Measurements from ENCODE around the gene SH3YL1.

Gene SH3YL1

DNA sequence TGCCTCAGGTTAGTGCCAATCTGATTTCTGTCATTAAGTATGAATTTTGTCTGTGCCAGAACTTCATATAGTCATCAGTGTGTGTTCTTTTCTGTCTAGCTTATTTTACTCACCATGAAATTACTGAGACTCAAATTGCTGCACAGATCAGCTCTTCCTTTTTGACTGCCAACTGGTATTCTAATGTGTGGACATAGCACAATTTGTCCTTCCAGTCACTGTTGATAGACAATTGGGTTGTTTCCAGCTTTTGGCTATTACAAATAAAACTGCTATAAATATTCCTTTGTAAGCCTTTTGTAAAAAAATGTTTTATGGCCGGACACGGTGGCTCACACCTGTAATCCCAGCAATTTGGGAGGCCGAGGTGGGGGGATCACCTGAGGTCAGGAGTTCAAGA lies 7.7 kb downstream of the SH3YL1 start:
- no peak for DNase-seq

GRCh38 chr2:255195-255594 lies 8.6 kb downstream of the SH3YL1 start:
- DNase-seq, result no peak

GRCh38 chr2:254241-254640 lies 9.6 kb downstream of the SH3YL1 start:
- no peak for DNase-seq

GRCh38 chr2:253202-253638 lies 10.6 kb downstream of the SH3YL1 start:
- DNase-seq, result no peak

GRCh38 chr2:252001-252602 lies 11.7 kb downstream of the SH3YL1 start:
- DNase-seq, result no peak

DNA sequence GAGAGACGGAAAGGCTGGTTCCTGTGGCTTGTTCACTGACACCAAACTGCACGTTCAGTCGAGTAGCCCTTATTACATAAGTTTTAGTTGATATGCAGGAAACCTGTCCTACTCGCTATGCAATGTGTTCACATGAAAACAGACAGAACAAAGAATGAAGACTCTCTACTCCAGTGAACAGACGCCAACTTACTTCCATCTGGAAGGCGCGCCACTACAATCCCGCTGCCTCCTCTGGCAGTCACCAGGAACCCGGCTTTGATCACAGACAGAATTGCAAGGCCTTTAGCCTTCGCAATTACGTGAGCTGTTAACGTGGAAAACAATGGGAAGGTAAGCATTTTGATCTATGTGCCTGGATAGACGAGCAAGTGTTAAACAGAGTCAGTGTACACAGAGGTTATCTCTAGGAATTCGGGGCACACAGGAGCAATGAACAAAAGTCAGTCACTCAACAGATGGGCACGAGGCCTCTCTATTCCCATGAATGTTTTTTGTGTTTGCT lies 14.2 kb downstream of the SH3YL1 start:
- no peak for DNase-seq

DNA sequence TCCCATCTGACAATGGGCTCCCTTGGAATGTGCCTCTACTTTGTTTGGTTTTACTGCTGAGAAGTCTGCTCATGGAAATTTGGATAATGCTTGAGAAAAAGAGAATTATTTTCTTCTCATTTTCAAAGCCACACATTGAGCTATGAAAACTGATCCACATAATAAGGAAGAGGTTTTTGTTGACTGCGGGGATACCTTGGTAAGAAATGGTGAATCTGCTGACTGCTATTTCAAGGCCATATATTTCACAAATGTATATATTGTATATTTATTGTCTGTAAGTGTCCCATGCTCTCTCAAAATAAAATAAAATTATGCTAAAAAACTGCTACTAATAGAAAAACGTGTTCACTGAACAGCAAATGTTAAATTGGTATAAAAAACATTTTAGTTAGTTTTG lies 15.1 kb downstream of the SH3YL1 start:
- no peak for DNase-seq

GRCh38 chr2:246489-247144 lies 17.2 kb downstream of the SH3YL1 start:
- peak; percentile 76 for DNase-seq

DNA sequence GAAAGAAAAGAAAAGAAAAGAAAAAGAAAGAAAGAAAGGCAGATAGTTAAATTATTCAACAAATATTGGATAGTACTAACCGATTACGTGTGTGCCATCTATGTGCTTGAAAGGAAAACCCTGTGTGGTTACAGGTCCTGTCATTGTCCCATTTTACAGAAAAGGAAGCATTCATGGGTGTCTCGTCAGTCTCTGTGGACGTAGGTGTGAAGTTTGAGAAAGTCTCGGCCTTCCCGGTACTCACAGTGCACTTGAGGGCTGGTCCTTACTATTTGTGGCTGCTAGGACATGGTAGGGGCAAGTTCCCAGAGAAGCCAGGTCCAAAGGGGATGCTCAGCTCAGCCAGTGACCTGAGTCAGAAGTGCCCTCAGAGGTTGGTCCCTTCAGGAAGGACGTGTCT lies 19.3 kb downstream of the SH3YL1 start:
- no peak for DNase-seq

DNA sequence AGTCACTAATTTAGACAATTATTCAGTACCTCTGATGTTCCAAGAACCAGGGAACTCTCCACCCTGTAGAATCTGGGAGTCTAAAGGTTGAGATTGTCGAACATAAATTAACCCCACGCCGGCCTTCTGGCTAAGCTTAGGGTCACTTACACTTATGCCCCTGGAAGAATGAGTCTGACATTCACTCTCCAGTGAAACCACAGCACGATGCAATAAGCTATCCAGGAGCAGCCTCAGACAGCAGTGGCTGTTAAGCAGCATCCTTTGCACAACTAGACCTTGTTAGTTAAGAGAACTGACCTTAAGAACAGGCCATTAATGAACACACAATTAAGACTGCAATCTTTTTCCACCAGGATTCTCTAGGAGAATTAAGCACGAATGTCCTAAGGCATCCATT lies 25.0 kb downstream of the SH3YL1 start:
- no peak for DNase-seq

DNA sequence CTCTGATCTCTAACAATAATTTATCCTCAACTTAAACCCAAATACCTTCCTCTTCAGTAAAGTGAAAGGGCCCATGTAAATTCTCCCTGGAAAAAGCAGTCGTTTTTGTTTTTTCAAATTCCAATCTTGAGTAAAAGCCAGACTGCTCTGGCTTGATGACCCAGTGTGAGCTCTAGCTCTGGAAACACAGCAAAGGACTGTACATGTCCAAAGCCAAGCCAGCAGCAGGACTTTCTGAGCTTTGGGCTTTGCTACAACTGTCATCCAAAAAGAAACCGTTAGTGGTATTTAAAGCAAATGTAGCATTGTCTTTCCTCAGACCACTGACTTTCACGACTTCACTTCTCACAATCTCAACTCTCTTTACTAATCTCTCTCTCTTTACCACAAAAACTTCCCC lies 25.4 kb downstream of the SH3YL1 start:
- DNase-seq, result no peak

- no peak for DNase-seq
Measured at GRCh38 chr2:237878-238277, 26.0 kb downstream of the SH3YL1 start.

- DNase-seq, result no peak
Measured at GRCh38 chr2:236993-237539, 26.8 kb downstream of the SH3YL1 start.

DNA sequence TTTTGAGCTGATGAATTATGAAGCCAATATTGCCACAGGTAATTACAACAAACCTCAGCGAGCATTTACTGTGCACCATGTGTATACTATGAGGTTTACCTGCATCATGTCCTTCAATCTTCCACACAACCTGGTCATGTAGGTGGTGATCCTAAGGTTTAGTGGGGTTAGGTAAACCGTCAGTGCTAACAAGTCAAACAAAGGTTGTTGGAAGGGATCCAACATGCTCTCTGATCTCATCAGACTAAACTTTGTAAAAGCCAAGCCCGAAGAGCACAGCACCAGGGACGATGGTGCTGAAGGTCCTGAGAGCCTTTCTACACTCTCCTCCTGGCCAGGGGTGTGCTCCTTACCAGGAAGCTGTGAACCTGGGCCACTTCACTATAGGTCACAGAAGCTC lies 29.4 kb downstream of the SH3YL1 start:
- DNase-seq, result no peak

GRCh38 chr2:233030-233429 lies 30.8 kb downstream of the SH3YL1 start:
- DNase-seq, result no peak

DNA sequence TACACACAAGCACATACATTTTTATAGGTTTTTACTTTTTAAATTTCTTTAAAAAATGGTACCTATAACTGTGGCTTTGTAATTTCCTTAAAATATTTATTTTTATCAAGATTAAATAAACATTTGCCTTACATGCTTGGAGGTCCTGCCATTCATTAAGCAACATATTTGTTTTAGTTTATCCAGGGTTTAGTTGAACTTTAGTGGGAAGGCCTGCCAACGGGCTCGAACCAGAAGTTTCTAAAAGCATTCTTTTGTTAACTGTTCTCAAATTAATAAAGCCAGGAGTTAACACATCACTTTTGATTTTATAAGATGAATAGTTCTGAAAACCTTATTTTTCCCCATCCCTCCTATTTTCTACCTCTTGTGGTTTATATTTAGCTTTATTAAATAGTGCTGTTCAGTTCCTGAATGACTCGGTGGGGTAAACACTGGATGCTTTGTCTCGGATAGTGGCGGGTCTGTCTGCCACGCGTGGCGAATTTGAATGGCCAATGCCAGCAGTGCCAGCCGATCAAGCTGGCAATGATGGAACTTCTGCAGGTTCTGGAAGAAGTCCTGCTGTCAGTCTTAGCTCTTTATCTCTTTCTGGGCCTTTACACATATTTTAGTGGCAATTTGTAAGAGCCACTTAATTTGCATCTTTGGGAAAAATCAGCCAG lies 32.2 kb downstream of the SH3YL1 start:
- DNase-seq, result no peak

GRCh38 chr2:228518-229278 lies 35.1 kb downstream of the SH3YL1 start:
- DNase-seq, result no peak

DNA sequence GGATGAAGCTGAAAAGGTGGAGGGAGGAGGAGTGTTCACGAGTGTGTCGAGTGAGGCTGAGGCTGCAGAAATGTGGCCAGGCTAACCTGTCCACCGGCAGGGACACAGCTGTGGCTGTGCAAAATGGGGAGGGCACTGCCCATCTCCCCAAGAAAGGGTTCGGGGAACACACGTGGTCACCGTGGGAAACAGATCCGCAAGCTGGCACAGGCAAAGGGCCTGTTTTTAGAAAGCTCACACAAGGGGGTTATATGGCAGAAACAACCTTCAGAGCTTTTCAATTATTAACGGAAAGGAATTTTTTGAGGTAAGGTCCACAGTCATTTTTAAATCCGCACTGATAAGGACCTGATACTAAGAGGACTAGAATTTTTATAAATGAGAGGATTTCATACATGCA lies 35.7 kb downstream of the SH3YL1 start:
- no peak for DNase-seq

- DNase-seq, result no peak
Measured at GRCh38 chr2:223971-224760, 39.7 kb downstream of the SH3YL1 start.

- no peak for DNase-seq
Measured at GRCh38 chr2:223451-223850, 40.4 kb downstream of the SH3YL1 start.

- no peak for DNase-seq
Measured at GRCh38 chr2:216068-216467, 47.8 kb downstream of the SH3YL1 start.

Data from fibroblast of skin of back (primary cell).